H9 (cell line): ENCODE measurements around the gene ARHGAP27. TPM values are rescaled to one million over a fixed set of nuclear protein-coding genes. Genes with fewer than 3 reads are reported as not detected.

Experiments used
- DNase-seq: peaks from one replicate; pipeline ENCODE4 v3.0.0-alpha.2; 2017
- H2AFZ ChIP-seq: one replicate; pipeline ENCODE4 v1.6.1; 2013; ENCODE audit warnings: mild to moderate bottlenecking, low read length, control low read depth, moderate library complexity
- H2AK5ac ChIP-seq: 2 replicates; pipeline ENCODE4 v1.6.1; 2013; ENCODE audit warnings: low read length, control low read depth, mixed read lengths; ENCODE audit not compliant: insufficient read length
- H2BK120ac ChIP-seq: one replicate; pipeline ENCODE4 v1.6.1; 2013; ENCODE audit warnings: low read depth, mild to moderate bottlenecking, low read length, control low read depth, inconsistent platforms; ENCODE audit not compliant: poor library complexity, severe bottlenecking
- H2BK12ac ChIP-seq: 2 replicates; pipeline ENCODE4 v1.6.1; 2013; ENCODE audit warnings: low read length, control low read depth, mixed read lengths, low read depth; ENCODE audit not compliant: insufficient read length
- H2BK15ac ChIP-seq: 2 replicates; pipeline ENCODE4 v1.6.1; 2013; ENCODE audit warnings: low read depth, low read length, control low read depth
- H2BK20ac ChIP-seq: one replicate; pipeline ENCODE4 v1.6.1; 2013; ENCODE audit warnings: low read depth, mild to moderate bottlenecking, low read length, control low read depth, inconsistent platforms; ENCODE audit not compliant: poor library complexity, severe bottlenecking
- H2BK5ac ChIP-seq: 2 replicates; pipeline ENCODE4 v1.6.1; 2013; ENCODE audit warnings: low read length, control low read depth, mixed read lengths; ENCODE audit not compliant: insufficient read length
- H3K14ac ChIP-seq: 2 replicates; pipeline ENCODE4 v1.6.1; 2013; ENCODE audit warnings: low read length, control low read depth; ENCODE audit not compliant: insufficient read depth
- H3K18ac ChIP-seq: 2 replicates; pipeline ENCODE4 v1.6.1; 2013; ENCODE audit warnings: low read depth, mild to moderate bottlenecking, mixed read lengths, low read length, control low read depth; ENCODE audit not compliant: insufficient read length
- H3K23ac ChIP-seq: 2 replicates; pipeline ENCODE4 v1.6.1; 2013; ENCODE audit warnings: low read length, control low read depth, mixed read lengths, low read depth; ENCODE audit not compliant: insufficient read length
- H3K23me2 ChIP-seq: 2 replicates; pipeline ENCODE4 v1.6.1; 2013; ENCODE audit warnings: low read depth, mild to moderate bottlenecking, mixed read lengths, low read length, control low read depth; ENCODE audit not compliant: insufficient read length, poor library complexity, severe bottlenecking
- H3K27ac ChIP-seq: 2 replicates; pipeline ENCODE4 v1.5.1; 2013; ENCODE audit warnings: low read length, control low read depth, mixed read lengths, low read depth; ENCODE audit not compliant: insufficient read length
- H3K27me3 ChIP-seq: 2 replicates; pipeline ENCODE4 v1.6.1; 2013; ENCODE audit warnings: low read length, control low read depth, inconsistent platforms; ENCODE audit not compliant: insufficient read depth
- H3K4ac ChIP-seq: 2 replicates; pipeline ENCODE4 v1.6.1; 2013; ENCODE audit warnings: low read depth, mild to moderate bottlenecking, control low read depth, inconsistent platforms, low read length, moderate library complexity
- H3K4me1 ChIP-seq: 2 replicates; pipeline ENCODE4 v1.6.1; 2013; ENCODE audit warnings: low read length, control low read depth, inconsistent platforms; ENCODE audit not compliant: insufficient read depth
- H3K4me2 ChIP-seq: 2 replicates; pipeline ENCODE4 v1.6.1; 2013; ENCODE audit warnings: low read length, control low read depth, mixed read lengths; ENCODE audit not compliant: insufficient read length, insufficient read depth
- H3K56ac ChIP-seq: 2 replicates; pipeline ENCODE4 v1.6.1; 2013; ENCODE audit warnings: low read depth, mild to moderate bottlenecking, mixed read lengths, low read length, control low read depth; ENCODE audit not compliant: insufficient read length
- H3K79me1 ChIP-seq: 2 replicates; pipeline ENCODE4 v1.6.1; 2013; ENCODE audit warnings: low read depth, mild to moderate bottlenecking, moderate library complexity, low read length, control low read depth, inconsistent platforms; ENCODE audit not compliant: insufficient read depth, poor library complexity, severe bottlenecking
- H3K79me2 ChIP-seq: 2 replicates; pipeline ENCODE4 v1.6.1; 2013; ENCODE audit warnings: low read length, control low read depth, inconsistent platforms; ENCODE audit not compliant: insufficient read depth
- H3K9ac ChIP-seq: 2 replicates; pipeline ENCODE4 v1.6.1; 2013; ENCODE audit warnings: low read length, control low read depth, mixed read lengths; ENCODE audit not compliant: insufficient read length; ENCODE audit errors: extremely low read depth
- H3K9me3 ChIP-seq: one replicate; pipeline ENCODE4 v1.6.1; 2013; ENCODE audit warnings: low read depth, low read length, inconsistent platforms; ENCODE audit not compliant: control insufficient read depth
- H3T11ph ChIP-seq: one replicate; pipeline ENCODE4 v1.6.1; 2013; ENCODE audit warnings: mild to moderate bottlenecking, low read length, control low read depth, inconsistent platforms
- H4K20me1 ChIP-seq: one replicate; pipeline ENCODE4 v1.6.1; 2013; ENCODE audit not compliant: control insufficient read depth, insufficient read length, insufficient read depth
- H4K5ac ChIP-seq: 2 replicates; pipeline ENCODE4 v1.6.1; 2013; ENCODE audit warnings: low read depth, mild to moderate bottlenecking, mixed read lengths, low read length, control low read depth; ENCODE audit not compliant: insufficient read length
- H4K8ac ChIP-seq: replicated peaks from 2 replicates; pipeline ENCODE4 v1.6.1; 2013; ENCODE audit warnings: low read length, control low read depth, mixed read lengths, low read depth; ENCODE audit not compliant: insufficient read length
- H4K91ac ChIP-seq: 2 replicates; pipeline ENCODE4 v1.6.1; 2013; ENCODE audit warnings: low read depth, mild to moderate bottlenecking, moderate library complexity, mixed read lengths, low read length, control low read depth; ENCODE audit not compliant: insufficient read length
- H3K27ac Mint-ChIP-seq, 3 experiments: 2 replicates in 2 of 3; 3 replicates in 1 of 3; pipeline ENCODE4 v1.8.0; 2020 to 2021; ENCODE audit warnings: mixed read lengths in 3 of 3, mild to moderate bottlenecking in 1 of 3, moderate library complexity in 1 of 3
- H3K27me3 Mint-ChIP-seq: 2 replicates; pipeline ENCODE4 v1.8.0; 2021; ENCODE audit warnings: low read depth, mild to moderate bottlenecking, moderate library complexity, mixed read lengths
- H3K36me3 Mint-ChIP-seq, 3 experiments: 2 replicates in 2 of 3; 3 replicates in 1 of 3; pipeline ENCODE4 v1.8.0; 2020 to 2021; ENCODE audit warnings: low read depth in 3 of 3, mixed read lengths in 3 of 3; ENCODE audit not compliant: insufficient read depth in 1 of 3
- H3K4me1 Mint-ChIP-seq, 2 experiments: 2 replicates each; pipeline ENCODE4 v1.8.0; 2020; ENCODE audit warnings: mixed read lengths in 2 of 2
- H3K4me3 Mint-ChIP-seq, 2 experiments: 2 replicates in 1 of 2; 3 replicates in 1 of 2; pipeline ENCODE4 v1.8.0; 2020 to 2021; ENCODE audit warnings: mild to moderate bottlenecking in 2 of 2, mixed read lengths in 2 of 2, moderate library complexity in 1 of 2
- H3K9me3 Mint-ChIP-seq, 2 experiments: 2 replicates in 1 of 2; 3 replicates in 1 of 2; pipeline ENCODE4 v1.8.0; 2020; ENCODE audit warnings: mild to moderate bottlenecking in 2 of 2, mixed read lengths in 2 of 2, moderate library complexity in 1 of 2
- WGBS: extraction: QIAGEN DNeasy Blood & Tissue Kit; methylation state at CpG from one replicate; pipeline ENCODE4 v1.1.7; 2013; ENCODE audit warnings: missing lambda C conversion rate, low lambda C conversion rate, mixed read lengths; ENCODE audit not compliant: insufficient read length; ENCODE audit errors: extremely low coverage; 5-methylcytosine and 5-hydroxymethylcytosine counted together
- total RNA-seq: library from RNA; stranded (reverse); gene quantifications from 2 replicates; pipeline ENCODE4 v1.2.1, GENCODE V29; 2021
- TF ChIP-seq, protein P1 (sequence below): fragments of 200-600 bp; sonication (generic); conservative IDR thresholded peaks from 3 replicates; pipeline ENCODE4 v1.8.0; 2021; ENCODE audit warnings: antibody characterized with exemption, mild to moderate bottlenecking

Gene ARHGAP27
- total RNA-seq, 1 experiment from 2014 or later: 9.9 TPM

DNA sequence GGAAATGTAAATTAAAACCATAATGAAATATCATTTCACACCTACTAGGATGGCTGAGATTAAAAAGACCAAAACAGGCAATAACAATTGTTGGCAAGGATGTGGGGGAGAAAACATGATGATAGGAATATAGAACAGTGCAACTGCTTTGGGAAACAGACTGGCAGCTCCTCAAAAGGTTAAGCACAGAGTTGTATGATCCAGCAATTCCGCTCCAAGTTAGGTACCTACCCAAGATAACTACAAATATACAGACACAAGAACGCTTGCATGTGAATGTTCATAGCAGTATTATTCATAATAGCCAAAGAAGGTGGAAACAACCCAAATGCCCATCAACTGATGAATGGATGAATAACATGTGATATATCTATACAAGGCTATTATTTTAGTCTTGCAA is 80.8 kb downstream of the ARHGAP27 start:
- Mint-ChIP-seq H3K4me1 (0 out of 4 replicates have a peak, but pooled peaks cover 0 to 2% of the 10 kb centered on the region in 2 experiments), H3K27ac (no peak overlapping the region), H3K9me3 (peaks cover 8 to 9% of the 10 kb centered on the region in 2 experiments; a peak in 4 of 5 replicates), H3K4me3 (no peak overlapping the region), H3K36me3 (0 out of 7 replicates have a peak, but pooled peaks cover 0 to 3% (median 0%) of the 10 kb centered on the region in 3 experiments), H3K27me3 (no peaks in the 10 kb centered on the region; the same call in 1 of the 2 replicates)
- Histone ChIP-seq H3K4me2 (no peak overlapping the region), H4K20me1 (no peaks in the 10 kb centered on the region), H4K8ac (no peak overlapping the region), H2AK5ac (no peak overlapping the region), H3T11ph (no peak overlapping the region), H3K23me2 (no peaks in the 10 kb centered on the region), H2BK120ac (no peak overlapping the region), H2BK20ac (no peak overlapping the region), H3K79me2 (no peaks in the 10 kb centered on the region), H3K14ac (no peak overlapping the region), H2BK15ac (no peak overlapping the region), H3K27me3 (no peaks in the 10 kb centered on the region), H2BK12ac (no peak overlapping the region), H4K5ac (no peak overlapping the region), H2AFZ (no peak overlapping the region), H3K56ac (no peak overlapping the region), H3K27ac (no peak overlapping the region), H3K23ac (no peak overlapping the region), H3K9me3 (no peaks in the 10 kb centered on the region), H3K4me1 (no peaks in the 10 kb centered on the region; the same call in 1 of the 2 replicates), H4K91ac (no peak overlapping the region), H3K9ac (no peak overlapping the region), H3K79me1 (no peaks in the 10 kb centered on the region), H3K4ac (no peak overlapping the region), H2BK5ac (no peak overlapping the region), H3K18ac (no peak overlapping the region)
- TF ChIP-seq, protein P1, sequence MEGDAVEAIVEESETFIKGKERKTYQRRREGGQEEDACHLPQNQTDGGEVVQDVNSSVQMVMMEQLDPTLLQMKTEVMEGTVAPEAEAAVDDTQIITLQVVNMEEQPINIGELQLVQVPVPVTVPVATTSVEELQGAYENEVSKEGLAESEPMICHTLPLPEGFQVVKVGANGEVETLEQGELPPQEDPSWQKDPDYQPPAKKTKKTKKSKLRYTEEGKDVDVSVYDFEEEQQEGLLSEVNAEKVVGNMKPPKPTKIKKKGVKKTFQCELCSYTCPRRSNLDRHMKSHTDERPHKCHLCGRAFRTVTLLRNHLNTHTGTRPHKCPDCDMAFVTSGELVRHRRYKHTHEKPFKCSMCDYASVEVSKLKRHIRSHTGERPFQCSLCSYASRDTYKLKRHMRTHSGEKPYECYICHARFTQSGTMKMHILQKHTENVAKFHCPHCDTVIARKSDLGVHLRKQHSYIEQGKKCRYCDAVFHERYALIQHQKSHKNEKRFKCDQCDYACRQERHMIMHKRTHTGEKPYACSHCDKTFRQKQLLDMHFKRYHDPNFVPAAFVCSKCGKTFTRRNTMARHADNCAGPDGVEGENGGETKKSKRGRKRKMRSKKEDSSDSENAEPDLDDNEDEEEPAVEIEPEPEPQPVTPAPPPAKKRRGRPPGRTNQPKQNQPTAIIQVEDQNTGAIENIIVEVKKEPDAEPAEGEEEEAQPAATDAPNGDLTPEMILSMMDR: no peak
- DNase-seq: no peak
- no CpG with 5 or more reads among the region's 2 CpGs for WGBS
